ENCODE measurements around the gene LRRC49.
"Not testable (repeated sequence)": the region's sequence is repeated elsewhere in the genome, so short reads cannot be mapped to it uniquely, and the experiment has no call there.

LRRC49 gene

DNA sequence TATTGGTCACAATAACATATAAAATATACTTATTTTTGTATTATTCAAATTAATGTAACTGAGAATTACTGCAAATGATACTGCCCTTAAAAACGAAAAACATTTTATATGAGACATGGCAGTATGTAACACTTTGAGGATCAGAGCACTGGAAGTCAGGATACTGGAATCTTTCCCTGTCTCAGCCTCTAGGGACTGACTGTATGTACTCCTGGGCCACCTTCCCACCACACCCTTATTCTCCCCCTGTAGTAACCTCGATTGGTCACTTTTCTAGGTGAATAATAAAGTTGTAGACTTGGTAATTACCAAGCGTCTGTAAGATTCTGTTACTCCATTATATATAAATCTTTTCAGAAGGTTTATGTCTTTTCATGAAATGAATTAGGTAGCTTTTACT is 43.0 kb downstream of the LRRC49 start:
- 100% methylated on average over 1 of the region's 3 CpGs for WGBS
- H3K18ac ChIP-seq (ENCODE audit: low read depth in 1 of 2, low read length in 2 of 2): no peak overlapping the region

DNA sequence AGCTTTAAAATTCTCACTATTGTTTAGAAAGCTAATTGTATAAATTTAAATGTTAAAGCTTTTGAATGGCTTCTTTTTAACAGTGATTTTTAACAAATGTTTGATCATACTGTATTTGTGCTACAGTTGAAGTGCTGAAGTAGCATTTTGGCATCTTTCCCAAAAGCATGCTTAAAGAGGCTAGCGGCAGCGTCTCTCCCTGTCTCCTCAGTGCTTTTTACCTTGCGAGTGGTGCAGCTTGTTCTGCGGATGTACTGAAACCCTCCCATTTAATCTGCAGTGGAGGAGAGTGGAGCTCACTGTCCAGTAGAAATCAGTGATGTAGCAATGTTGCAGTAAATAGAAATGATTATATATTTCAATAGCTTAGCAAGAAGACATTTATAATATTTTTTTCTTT is 43.7 kb downstream of the LRRC49 start:
- H3K9me3 ChIP-seq (ENCODE audit: control insufficient read depth, low read length): no peaks in the 10 kb centered on the region
- no peak overlapping the region for H2AK5ac ChIP-seq (ENCODE audit: low read length, severe bottlenecking)
- no peak overlapping the region for H3K27ac ChIP-seq (ENCODE audit: low read length, poor library complexity, severe bottlenecking)
- no peak overlapping the region for H4K8ac ChIP-seq (ENCODE audit: low read length)
- H3K36me3 ChIP-seq (ENCODE audit: control insufficient read depth in 1 of 2, insufficient read depth in 2 of 2, low read depth in 1 of 2, low read length in 2 of 2): no peaks in the 10 kb centered on the region
- no peak overlapping the region for H3K4ac ChIP-seq (ENCODE audit: low read depth in 1 of 2, low read length in 2 of 2)
- H3K4me2 ChIP-seq (ENCODE audit: low read length, poor library complexity, severe bottlenecking): no peak overlapping the region
- no peak overlapping the region for H2BK5ac ChIP-seq (ENCODE audit: low read depth, low read length, poor library complexity, severe bottlenecking)
- H3K18ac ChIP-seq (ENCODE audit: low read depth in 1 of 2, low read length in 2 of 2): no peak overlapping the region
- 96% methylated on average over 4 of the region's 4 CpGs for WGBS
- no peak overlapping the region for H2BK15ac ChIP-seq (ENCODE audit: low read depth, poor library complexity, severe bottlenecking)
- H3K4me3 ChIP-seq (ENCODE audit: insufficient read depth in 1 of 2, low read depth in 1 of 2, low read length in 2 of 2): no peak overlapping the region
- no peak overlapping the region for H3K9ac ChIP-seq (ENCODE audit: low read length)
- H4K91ac ChIP-seq (ENCODE audit: low read length): no peak overlapping the region
- no peak overlapping the region for H2BK120ac ChIP-seq (ENCODE audit: low read depth, low read length)
- H3K23ac ChIP-seq (ENCODE audit: low read length in 2 of 2): no peak overlapping the region
- no peaks in the 10 kb centered on the region for H3K4me1 ChIP-seq (ENCODE audit: control insufficient read depth, insufficient read depth, low read depth, low read length)
- H2AFZ ChIP-seq (ENCODE audit: low read depth, low read length): no peak overlapping the region
- DNase-seq: no peak
- no peak overlapping the region for H2BK12ac ChIP-seq (ENCODE audit: low read length in 2 of 2)
- H3K14ac ChIP-seq (ENCODE audit: low read length in 2 of 2): no peak overlapping the region
- H3K79me1 ChIP-seq (replicated peaks; ENCODE audit: low read length, poor library complexity, severe bottlenecking): no peaks in the 10 kb centered on the region
- H3K27me3 ChIP-seq (ENCODE audit: control insufficient read depth in 1 of 2, insufficient read depth in 1 of 2, low read length in 2 of 2): no peaks in the 10 kb centered on the region

More for the DNA sequence above, 43.0 kb downstream of the LRRC49 start:
- no peaks in the 10 kb centered on the region for H3K27me3 ChIP-seq (ENCODE audit: control insufficient read depth in 1 of 2, insufficient read depth in 1 of 2, low read length in 2 of 2)
- no peak overlapping the region for H2AFZ ChIP-seq (ENCODE audit: low read depth, low read length)
- no peak overlapping the region for H2BK5ac ChIP-seq (ENCODE audit: low read depth, low read length, poor library complexity, severe bottlenecking)
- H4K8ac ChIP-seq (ENCODE audit: low read length): no peak overlapping the region
- H3K4me1 ChIP-seq (ENCODE audit: control insufficient read depth, insufficient read depth, low read depth, low read length): no peaks in the 10 kb centered on the region
- H3K4ac ChIP-seq (ENCODE audit: low read depth in 1 of 2, low read length in 2 of 2): no peak overlapping the region
- no peaks in the 10 kb centered on the region for H3K36me3 ChIP-seq (ENCODE audit: control insufficient read depth in 1 of 2, insufficient read depth in 2 of 2, low read depth in 1 of 2, low read length in 2 of 2)
- no peak overlapping the region for H2BK120ac ChIP-seq (ENCODE audit: low read depth, low read length)
- no peak overlapping the region for H2AK5ac ChIP-seq (ENCODE audit: low read length, severe bottlenecking)
- no peaks in the 10 kb centered on the region for H3K9me3 ChIP-seq (ENCODE audit: control insufficient read depth, low read length)
- no peak overlapping the region for H3K27ac ChIP-seq (ENCODE audit: low read length, poor library complexity, severe bottlenecking)
- no peak overlapping the region for H3K4me2 ChIP-seq (ENCODE audit: low read length, poor library complexity, severe bottlenecking)
- no peak overlapping the region for H2BK15ac ChIP-seq (ENCODE audit: low read depth, poor library complexity, severe bottlenecking)
- DNase-seq: no peak
- H4K91ac ChIP-seq (ENCODE audit: low read length): no peak overlapping the region
- H3K4me3 ChIP-seq (ENCODE audit: insufficient read depth in 1 of 2, low read depth in 1 of 2, low read length in 2 of 2): no peak overlapping the region
- H2BK12ac ChIP-seq (ENCODE audit: low read length in 2 of 2): no peak overlapping the region
- H3K23ac ChIP-seq (ENCODE audit: low read length in 2 of 2): no peak overlapping the region
- no peak overlapping the region for H3K14ac ChIP-seq (ENCODE audit: low read length in 2 of 2)
- H3K79me1 ChIP-seq (replicated peaks; ENCODE audit: low read length, poor library complexity, severe bottlenecking): no peaks in the 10 kb centered on the region
- H3K9ac ChIP-seq (ENCODE audit: low read length): no peak overlapping the region

GRCh38 chr15:70943285-70943684 is 50.7 kb downstream of the LRRC49 start:
- not testable (repeated sequence) for H3K4me3 ChIP-seq (ENCODE audit: insufficient read depth in 1 of 2, low read depth in 1 of 2, low read length in 2 of 2); H3K14ac ChIP-seq (ENCODE audit: low read length in 2 of 2); H3K9ac ChIP-seq (ENCODE audit: low read length); H3K4ac ChIP-seq (ENCODE audit: low read depth in 1 of 2, low read length in 2 of 2); H2BK12ac ChIP-seq (ENCODE audit: low read length in 2 of 2); H4K91ac ChIP-seq (ENCODE audit: low read length); H4K8ac ChIP-seq (ENCODE audit: low read length); H2BK5ac ChIP-seq (ENCODE audit: low read depth, low read length, poor library complexity, severe bottlenecking); H3K4me2 ChIP-seq (ENCODE audit: low read length, poor library complexity, severe bottlenecking); H3K27me3 ChIP-seq (ENCODE audit: control insufficient read depth in 1 of 2, insufficient read depth in 1 of 2, low read length in 2 of 2); H2BK15ac ChIP-seq (ENCODE audit: low read depth, poor library complexity, severe bottlenecking); DNase-seq; H3K9me3 ChIP-seq (ENCODE audit: control insufficient read depth, low read length); H2AFZ ChIP-seq (ENCODE audit: low read depth, low read length); H2BK120ac ChIP-seq (ENCODE audit: low read depth, low read length); H2AK5ac ChIP-seq (ENCODE audit: low read length, severe bottlenecking); H3K23ac ChIP-seq (ENCODE audit: low read length in 2 of 2); H3K27ac ChIP-seq (ENCODE audit: low read length, poor library complexity, severe bottlenecking); H3K79me1 ChIP-seq (replicated peaks; ENCODE audit: low read length, poor library complexity, severe bottlenecking); H3K18ac ChIP-seq (ENCODE audit: low read depth in 1 of 2, low read length in 2 of 2); H3K36me3 ChIP-seq (ENCODE audit: control insufficient read depth in 1 of 2, insufficient read depth in 2 of 2, low read depth in 1 of 2, low read length in 2 of 2); H3K4me1 ChIP-seq (ENCODE audit: control insufficient read depth, insufficient read depth, low read depth, low read length)
- WGBS: 92% methylated on average over 2 of the region's 2 CpGs

DNA sequence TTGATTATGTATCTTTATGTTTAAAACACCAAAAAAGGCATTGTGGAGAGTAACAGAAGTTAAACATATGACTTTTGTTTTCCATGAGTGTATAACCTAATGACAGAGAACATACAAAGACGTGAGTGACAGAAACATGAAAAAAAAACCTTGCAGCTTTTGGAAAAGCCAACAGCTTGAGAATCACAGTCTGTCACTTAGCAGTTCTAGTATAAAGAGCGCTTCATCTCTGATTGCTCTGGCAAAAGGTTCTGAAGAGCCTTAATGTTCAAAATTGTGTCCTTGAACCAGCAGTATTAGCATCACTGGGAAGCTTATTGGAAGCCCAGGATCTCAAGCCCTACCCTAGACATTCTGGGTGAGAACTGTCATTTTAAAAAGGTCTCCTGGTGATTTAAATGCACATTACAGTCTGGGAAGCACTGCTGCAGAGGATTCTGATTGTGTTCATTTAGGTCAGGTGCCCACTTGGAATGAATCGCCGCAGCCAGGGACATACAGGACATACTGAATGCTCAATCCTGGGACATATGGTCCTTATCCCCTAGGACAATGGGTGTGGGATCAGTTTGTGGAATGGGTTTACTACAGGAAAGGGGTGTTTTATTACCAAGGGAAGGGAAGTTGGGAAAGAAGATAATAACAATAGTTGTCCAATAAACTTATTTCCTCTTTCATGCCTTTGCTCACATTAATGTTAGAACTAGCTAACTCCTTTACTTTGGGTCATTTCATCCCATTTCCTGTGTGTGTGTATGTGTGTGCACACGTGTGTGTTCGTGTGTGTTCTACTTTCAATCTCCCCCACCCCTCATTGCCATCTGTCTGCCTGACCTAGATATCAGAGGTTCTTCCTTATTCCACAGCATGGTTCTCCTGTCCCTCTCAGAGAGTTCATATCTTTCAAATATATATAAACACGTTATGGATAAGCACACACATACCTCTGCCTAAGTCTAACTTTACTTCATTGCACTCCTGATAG is 55.0 kb downstream of the LRRC49 start:
- no peak overlapping the region for H2AK5ac ChIP-seq (ENCODE audit: low read length, severe bottlenecking)
- DNase-seq: no peak

More for the DNA sequence above, 55.0 kb downstream of the LRRC49 start:
- no peak overlapping the region for H3K9ac ChIP-seq (ENCODE audit: low read length)
- H3K23ac ChIP-seq (ENCODE audit: low read length in 2 of 2): no peak overlapping the region
- no peaks in the 10 kb centered on the region for H3K4me1 ChIP-seq (ENCODE audit: control insufficient read depth, insufficient read depth, low read depth, low read length)
- H3K27ac ChIP-seq (ENCODE audit: low read length, poor library complexity, severe bottlenecking): no peak overlapping the region
- no peak overlapping the region for H2AFZ ChIP-seq (ENCODE audit: low read depth, low read length)
- 86% methylated on average over 7 of the region's 7 CpGs for WGBS
- H3K4me3 ChIP-seq (ENCODE audit: insufficient read depth in 1 of 2, low read depth in 1 of 2, low read length in 2 of 2): no peak overlapping the region
- no peak overlapping the region for H2BK120ac ChIP-seq (ENCODE audit: low read depth, low read length)
- H4K91ac ChIP-seq (ENCODE audit: low read length): no peak overlapping the region
- H2BK15ac ChIP-seq (ENCODE audit: low read depth, poor library complexity, severe bottlenecking): no peak overlapping the region
- no peak overlapping the region for H4K8ac ChIP-seq (ENCODE audit: low read length)
- H2BK5ac ChIP-seq (ENCODE audit: low read depth, low read length, poor library complexity, severe bottlenecking): no peak overlapping the region
- no peak overlapping the region for H3K4me2 ChIP-seq (ENCODE audit: low read length, poor library complexity, severe bottlenecking)
- no peaks in the 10 kb centered on the region for H3K36me3 ChIP-seq (ENCODE audit: control insufficient read depth in 1 of 2, insufficient read depth in 2 of 2, low read depth in 1 of 2, low read length in 2 of 2)
- no peak overlapping the region for H2BK12ac ChIP-seq (ENCODE audit: low read length in 2 of 2)
- no peaks in the 10 kb centered on the region for H3K79me1 ChIP-seq (replicated peaks; ENCODE audit: low read length, poor library complexity, severe bottlenecking)
- no peak overlapping the region for H3K4ac ChIP-seq (ENCODE audit: low read depth in 1 of 2, low read length in 2 of 2)
- no peaks in the 10 kb centered on the region for H3K27me3 ChIP-seq (ENCODE audit: control insufficient read depth in 1 of 2, insufficient read depth in 1 of 2, low read length in 2 of 2)
- H3K9me3 ChIP-seq (ENCODE audit: control insufficient read depth, low read length): peaks cover 11% of the 10 kb centered on the region
- H3K18ac ChIP-seq (ENCODE audit: low read depth in 1 of 2, low read length in 2 of 2): no peak overlapping the region
- no peak overlapping the region for H3K14ac ChIP-seq (ENCODE audit: low read length in 2 of 2)
